GM18873 (cell line): ENCODE data around the gene GAA.

ENCODE experiments used
- ATAC-seq: cut with Tn5 transposase; IDR thresholded peaks from one replicate; pipeline ENCODE4 v1.9.1; 2021; ENCODE audit warnings: mild to moderate bottlenecking, moderate library complexity, moderate number of reproducible peaks; ENCODE audit not compliant: unreplicated experiment, low FRiP score

Gene GAA

GRCh38 chr17:80102664-80103448, 1.5 kb downstream of the GAA start:
- no peak for ATAC-seq

GRCh38 chr17:80103449-80104085, 2.2 kb downstream of the GAA start:
- ATAC-seq: no peak

GRCh38 chr17:80104321-80104955, 3.1 kb downstream of the GAA start:
- no peak for ATAC-seq

GRCh38 chr17:80104956-80105375, 3.6 kb downstream of the GAA start:
- ATAC-seq: no peak

- no peak for ATAC-seq
Observed at GRCh38 chr17:80105762-80106161, 4.4 kb downstream of the GAA start.

GRCh38 chr17:80106176-80106575, 4.8 kb downstream of the GAA start:
- no peak for ATAC-seq

- no peak for ATAC-seq
Observed at GRCh38 chr17:80106751-80107150, 5.4 kb downstream of the GAA start.

GRCh38 chr17:80107231-80108021, 6.0 kb downstream of the GAA start:
- no peak for ATAC-seq

- ATAC-seq: no peak
Observed at GRCh38 chr17:80108036-80108971, 6.9 kb downstream of the GAA start.

GRCh38 chr17:80109066-80109660, 7.8 kb downstream of the GAA start:
- no peak for ATAC-seq

- ATAC-seq: no peak
Observed at GRCh38 chr17:80109713-80110446, 8.5 kb downstream of the GAA start.

GRCh38 chr17:80110447-80110812, 9.0 kb downstream of the GAA start:
- no peak for ATAC-seq

GRCh38 chr17:80110927-80111701, 9.7 kb downstream of the GAA start:
- no peak for ATAC-seq

GRCh38 chr17:80111702-80112470, 10.5 kb downstream of the GAA start:
- ATAC-seq: no peak

- ATAC-seq: no peak
Observed at GRCh38 chr17:80112471-80113032, 11.2 kb downstream of the GAA start.

GRCh38 chr17:80113033-80113484, 11.7 kb downstream of the GAA start:
- ATAC-seq: no peak

GRCh38 chr17:80114758-80115157, 13.4 kb downstream of the GAA start:
- no peak for ATAC-seq
